CD4-positive, alpha-beta T cell treated with Interleukin-4 for 4 hours (primary cell): Measurements from ENCODE around the gene RESP18.
A peak's percentile ranks its signal among the peaks of the same experiment; 100 is the strongest.
"Not testable (repeated sequence)": the region's sequence is repeated elsewhere in the genome, so short reads cannot be mapped to it uniquely, and the experiment has no call there.

ENCODE experiments used
- DNase-seq: peaks from one replicate; pipeline ENCODE4 v3.0.0-alpha.2; 2020

The RESP18 gene

GRCh38 chr2:219290381-219291171 lies 42.0 kb downstream of the RESP18 start:
- DNase-seq = no peak

DNA sequence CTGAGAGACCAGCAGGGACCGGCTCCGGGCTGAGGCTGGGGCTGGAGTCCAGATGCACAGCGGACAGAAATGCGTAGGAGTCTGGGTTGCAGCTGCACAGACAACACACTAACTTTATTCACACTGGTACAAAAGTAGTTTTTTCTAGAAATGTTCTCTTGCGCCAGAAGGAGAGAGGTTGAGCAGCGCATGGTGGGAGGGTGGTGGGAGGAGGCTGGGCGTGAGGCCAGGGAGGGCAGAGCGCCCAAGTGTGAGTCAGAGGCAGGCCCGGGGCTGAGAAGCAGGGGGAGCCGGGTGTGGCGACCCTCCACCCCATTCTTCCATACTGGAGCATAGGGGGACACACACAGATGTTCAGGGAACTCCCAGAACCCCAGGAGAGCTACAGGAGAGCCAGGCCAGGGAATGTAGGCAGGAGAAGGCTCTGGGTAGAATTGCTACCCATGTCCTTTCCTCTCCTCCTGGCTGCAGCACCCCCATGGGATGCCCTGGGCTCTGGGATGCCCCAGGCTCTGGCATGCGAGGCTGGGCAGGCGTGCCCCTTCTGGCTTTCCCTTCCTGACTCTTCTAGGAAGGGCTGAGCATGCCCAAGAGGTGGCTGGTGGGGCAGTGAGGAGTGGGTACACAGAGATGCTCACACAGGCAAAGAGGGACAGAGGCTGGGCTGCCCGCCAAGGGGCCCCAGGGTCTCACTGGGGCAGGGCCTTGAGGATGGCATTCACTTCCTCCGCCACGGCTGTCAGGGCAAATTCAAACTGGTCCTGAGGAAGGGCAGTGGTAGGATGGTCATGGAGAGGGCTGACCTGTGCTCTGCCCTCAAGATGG lies 42.8 kb downstream of the RESP18 start:
- no peak for DNase-seq

DNA sequence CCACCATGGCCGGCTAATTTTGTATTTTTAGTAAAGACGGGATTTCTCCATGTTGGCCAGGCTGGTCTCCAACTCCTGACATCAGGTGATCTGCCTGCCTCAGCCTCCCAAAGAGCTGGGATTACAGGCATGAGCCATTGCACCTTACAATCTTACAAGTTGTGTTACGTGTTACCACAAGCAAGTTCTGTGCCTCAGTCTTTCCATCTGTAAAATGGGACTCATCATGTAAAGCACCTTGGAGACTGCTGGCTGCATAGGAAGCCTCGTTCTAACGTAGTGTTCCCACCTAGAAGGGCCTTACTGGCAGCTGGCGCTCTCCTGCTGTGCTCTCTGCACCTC lies 43.4 kb downstream of the RESP18 start:
- DNase-seq = no peak

- DNase-seq = no peak
Observed at GRCh38 chr2:219287580-219288265, 44.8 kb downstream of the RESP18 start.

GRCh38 chr2:219287116-219287440 lies 45.5 kb downstream of the RESP18 start:
- not testable (repeated sequence) for DNase-seq

DNA sequence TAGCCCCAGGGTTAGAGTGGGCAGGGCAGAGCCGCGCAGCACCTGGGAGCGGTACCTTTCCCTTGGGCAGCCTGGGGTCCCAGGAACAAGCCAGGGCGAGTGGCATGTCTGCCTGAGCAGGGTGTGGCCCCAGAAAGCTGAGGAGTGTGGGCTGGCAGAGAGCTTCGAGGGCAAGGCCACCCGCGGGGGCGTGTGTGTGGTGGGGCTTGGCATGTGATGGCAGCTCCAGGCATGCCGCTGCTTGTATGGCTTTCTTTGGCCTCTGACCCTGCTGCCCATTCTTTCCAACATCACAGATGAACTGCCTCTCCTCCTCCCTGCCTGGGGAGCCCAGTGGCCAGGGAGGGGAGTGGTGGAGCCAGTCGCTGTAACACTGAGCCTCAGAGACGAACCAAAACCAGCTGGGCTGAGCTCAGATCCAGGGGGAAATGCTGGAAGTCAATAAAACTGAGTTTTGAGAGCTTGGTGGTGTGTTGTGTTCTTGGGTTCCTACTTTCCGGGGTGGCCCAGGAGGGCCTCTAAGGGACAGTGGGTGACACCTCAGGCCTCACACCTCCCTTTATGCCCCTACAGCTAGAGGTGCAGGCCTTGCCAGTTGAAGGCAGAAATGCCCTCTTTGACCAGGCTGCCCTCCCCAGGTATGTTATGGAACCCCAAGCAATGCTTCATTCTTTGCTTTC lies 46.0 kb downstream of the RESP18 start:
- DNase-seq = no peak

- no peak for DNase-seq
Observed at GRCh38 chr2:219285894-219286425, 46.6 kb downstream of the RESP18 start.

DNA sequence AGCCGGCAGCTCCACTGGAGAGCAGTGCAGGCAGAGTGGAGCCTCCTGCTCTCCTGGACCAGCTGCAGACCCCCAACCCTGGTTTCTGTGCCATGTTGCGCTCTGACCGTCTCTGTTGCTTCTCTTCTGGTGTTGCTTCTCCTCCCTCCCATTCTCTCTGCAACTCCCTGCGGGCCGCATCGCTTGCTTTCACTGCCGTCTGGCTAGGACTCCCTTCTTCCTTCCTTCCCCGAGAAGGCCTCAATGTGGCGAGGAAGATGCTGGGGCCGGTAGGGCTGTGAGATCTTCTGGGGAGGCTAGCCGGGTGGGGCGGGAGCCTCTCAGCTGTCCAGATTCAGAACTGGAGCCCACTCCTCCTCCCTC lies 47.2 kb downstream of the RESP18 start:
- no peak for DNase-seq

DNA sequence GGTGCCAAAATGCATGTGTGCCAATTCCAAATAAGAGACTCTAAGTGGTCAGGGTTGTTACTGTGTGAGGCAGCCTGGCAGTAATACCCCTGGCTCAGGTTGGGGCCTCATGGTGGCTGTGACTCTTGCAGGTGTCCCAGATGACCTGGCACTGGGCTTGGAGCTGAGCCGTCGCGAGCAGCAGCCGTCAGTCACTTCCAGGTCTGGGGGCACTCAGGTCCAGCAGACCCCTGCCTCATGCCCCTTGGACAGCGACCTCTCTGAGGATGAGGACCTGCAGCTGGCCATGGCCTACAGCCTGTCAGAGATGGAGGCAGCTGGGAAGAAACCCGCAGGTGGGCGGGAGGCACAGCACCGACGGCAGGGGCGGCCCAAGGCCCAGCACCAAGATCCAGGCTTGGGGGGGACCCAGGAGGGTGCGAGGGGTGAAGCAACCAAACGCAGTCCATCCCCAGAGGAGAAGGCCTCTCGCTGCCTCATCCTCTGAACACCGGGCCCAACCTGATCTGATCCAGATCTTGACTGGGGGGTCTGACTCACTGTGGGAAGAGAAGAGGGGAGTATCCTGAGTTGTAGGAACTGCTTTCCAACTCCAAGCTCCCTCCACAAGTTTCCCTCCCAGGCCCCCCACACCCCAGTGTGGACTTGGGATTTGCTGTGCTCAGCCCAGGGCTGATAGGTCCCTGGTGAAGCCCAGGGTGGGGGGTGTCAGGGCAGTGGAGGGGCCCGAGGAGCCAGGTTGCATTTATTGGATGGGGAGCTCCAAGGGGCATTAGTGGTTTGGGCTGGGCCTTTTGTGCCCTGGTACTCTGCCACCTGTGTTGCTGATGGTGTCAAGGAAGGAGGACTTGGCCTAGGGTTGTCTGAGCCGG lies 47.8 kb downstream of the RESP18 start:
- DNase-seq = no peak

- no peak for DNase-seq
Observed at GRCh38 chr2:219282943-219283581, 49.5 kb downstream of the RESP18 start.

- DNase-seq = no peak
Observed at GRCh38 chr2:219282375-219282774, 50.2 kb downstream of the RESP18 start.

DNA sequence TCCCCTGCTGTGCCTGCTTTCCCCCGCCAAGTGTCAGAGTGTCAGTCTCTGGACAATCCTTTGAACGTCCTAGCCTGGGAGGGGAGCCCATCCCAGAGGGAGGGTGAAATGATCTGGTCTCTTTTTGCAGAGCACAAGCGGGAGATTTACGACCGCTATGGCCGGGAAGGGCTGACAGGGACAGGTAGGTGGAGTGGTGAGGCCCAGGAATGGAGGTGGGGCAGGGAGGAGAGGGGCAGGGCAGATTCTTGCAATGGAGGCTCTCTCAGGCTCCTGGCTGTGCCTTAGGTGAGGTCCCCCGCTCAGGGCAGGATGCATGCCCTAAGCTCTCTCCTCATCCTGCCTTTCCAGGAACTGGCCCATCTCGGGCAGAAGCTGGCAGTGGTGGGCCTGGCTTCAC lies 51.0 kb downstream of the RESP18 start:
- no peak for DNase-seq

- no peak for DNase-seq
Observed at GRCh38 chr2:219280651-219281050, 51.9 kb downstream of the RESP18 start.

- DNase-seq = no peak
Observed at GRCh38 chr2:219279916-219280516, 52.5 kb downstream of the RESP18 start.

DNA sequence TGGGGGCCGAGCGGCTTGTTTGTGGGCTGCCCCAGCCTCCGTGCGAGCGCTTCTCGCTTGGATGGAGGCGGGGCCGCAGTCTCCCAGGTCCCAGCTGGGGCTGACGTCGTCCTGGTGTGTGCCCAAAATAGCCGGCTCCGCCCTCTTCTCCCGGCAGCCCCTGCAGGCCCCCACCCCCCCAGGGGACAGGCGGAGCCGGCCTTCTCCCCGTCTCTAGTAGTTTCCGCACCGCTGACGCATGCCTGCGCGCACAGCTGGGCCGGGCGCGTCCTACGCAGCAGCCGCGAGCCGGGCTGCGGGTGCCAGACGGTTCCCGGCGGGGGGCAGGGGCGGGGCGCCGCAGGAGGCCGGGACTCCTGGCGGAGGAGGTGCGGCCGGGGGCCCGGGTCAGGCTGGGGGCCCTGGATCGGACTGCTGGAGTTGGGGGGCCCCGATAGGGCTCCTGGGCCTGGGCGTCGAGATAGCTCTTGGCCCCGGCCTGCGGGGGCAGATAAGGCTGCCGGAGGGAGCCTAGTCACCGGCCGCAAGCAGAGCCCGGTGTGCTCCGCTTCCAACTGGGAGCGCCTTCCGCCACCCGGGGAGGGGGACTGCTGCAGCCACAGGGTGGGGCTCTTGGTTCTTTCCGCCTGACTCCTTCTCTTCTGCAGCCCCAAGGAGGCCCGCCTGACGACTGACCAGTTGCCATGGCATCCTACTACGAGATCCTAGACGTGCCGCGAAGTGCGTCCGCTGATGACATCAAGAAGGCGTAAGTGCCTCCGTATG lies 53.2 kb downstream of the RESP18 start, which contains the start of gene DNAJB2:
DNAJB2 (plus strand) TSS at position 216 of the 765 bp plus-strand sequence; CDS start at position 684, 468 bp downstream.
- DNase-seq = peak; percentile 99

DNA sequence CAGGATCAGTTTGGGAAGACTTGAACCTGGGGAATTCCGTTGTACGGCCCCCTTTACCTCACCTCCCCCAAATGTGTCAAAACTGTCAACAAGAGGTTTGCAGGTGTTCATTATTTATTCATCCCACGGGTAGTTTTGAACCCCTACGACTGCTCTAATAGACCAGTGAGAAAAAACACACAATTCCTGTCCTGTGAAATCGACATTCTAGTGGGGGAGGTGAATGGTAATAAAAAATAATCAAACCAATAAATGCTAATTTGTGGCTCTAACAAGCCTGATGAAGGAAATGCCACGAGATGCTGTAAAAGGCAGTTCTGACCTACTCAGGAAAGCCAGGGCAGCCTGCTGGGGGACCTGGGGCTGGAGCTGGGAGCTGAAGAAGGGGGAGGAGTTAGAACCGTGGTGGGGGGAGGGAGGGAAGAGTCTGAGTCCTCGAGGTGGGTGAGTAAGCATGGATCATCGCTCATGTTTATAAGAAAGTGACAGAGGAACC lies 53.8 kb downstream of the RESP18 start:
- DNase-seq = no peak

- DNase-seq = peak; percentile 68
Observed at GRCh38 chr2:219277703-219278654, 54.6 kb downstream of the RESP18 start.
